Measurements from ENCODE around the gene CUBN. TPM values are rescaled to one million over a fixed set of nuclear protein-coding genes. Genes with fewer than 3 reads are reported as not detected.

CUBN gene
- polyA plus RNA-seq, 1 experiment = 0.76 TPM

GRCh38 chr10:17076626-17077345, 52.8 kb downstream of the CUBN start:
- DNase-seq (ENCODE audit: low read depth, low spot score) = no peak
- CTCF ChIA-PET = interaction anchor here (0.7 kb wide), 1 partner anchor 151 kb away, joined by 3 read pairs; no protein-coding TSS in a partner anchor
- TF ChIP-seq CTCF (IDR thresholded peaks at IDR 0.05; ENCODE audit: low read depth, low read length) = no peak
- no peaks in the 10 kb centered on the region for H3K27me3 ChIP-seq (ENCODE audit: control insufficient read depth, insufficient read depth, low read length)
- POLR2A ChIA-PET = interaction anchor here (0.7 to 0.9 kb wide), 2 partner anchors 14 to 152 kb away, joined by 3 to 6 read pairs; no protein-coding TSS in a partner anchor
- H3K27ac ChIP-seq (ENCODE audit: low read depth, low read length) = no peak overlapping the region
- no peak overlapping the region for H3K4me3 ChIP-seq (ENCODE audit: low read depth, low read length)
- H3K9me3 ChIP-seq (ENCODE audit: control insufficient read depth, insufficient read depth, low read length) = no peaks in the 10 kb centered on the region

GRCh38 chr10:17075533-17076359, 53.9 kb downstream of the CUBN start:
- CTCF ChIA-PET = interaction anchor here (0.6 kb wide), 1 partner anchor 185 kb away, joined by 4 read pairs; no protein-coding TSS in a partner anchor
- no peak overlapping the region for H3K4me3 ChIP-seq (ENCODE audit: low read depth, low read length)
- POLR2A ChIA-PET = interaction anchor here (0.6 to 1.5 kb wide), 6 partner anchors 16 to 154 kb away, joined by 3 to 6 read pairs (median 4); partner anchors contain the start of gene TRDMT1

GRCh38 chr10:17074541-17074847, 55.1 kb downstream of the CUBN start:
- Histone ChIP-seq H3K27me3 (ENCODE audit: control insufficient read depth, insufficient read depth, low read length) (no peaks in the 10 kb centered on the region), H3K27ac (ENCODE audit: low read depth, low read length) (no peak overlapping the region), H3K9me3 (ENCODE audit: control insufficient read depth, insufficient read depth, low read length) (no peaks in the 10 kb centered on the region), H3K4me3 (ENCODE audit: low read depth, low read length) (no peak overlapping the region)
- POLR2A ChIA-PET = interaction anchor here (1.5 kb wide), 1 partner anchor 155 kb away, joined by 6 read pairs; no protein-coding TSS in a partner anchor
- CTCF ChIA-PET = no interaction called here
- no peak for DNase-seq (ENCODE audit: low read depth, low spot score)
- TF ChIP-seq CTCF (IDR thresholded peaks at IDR 0.05; ENCODE audit: low read depth, low read length) = no peak

More at GRCh38 chr10:17075533-17076359, 53.9 kb downstream of the CUBN start:
- H3K27me3 ChIP-seq (ENCODE audit: control insufficient read depth, insufficient read depth, low read length) = no peaks in the 10 kb centered on the region
- no peaks in the 10 kb centered on the region for H3K9me3 ChIP-seq (ENCODE audit: control insufficient read depth, insufficient read depth, low read length)
- H3K27ac ChIP-seq (ENCODE audit: low read depth, low read length) = peak overlapping the region; percentile 74
- no peak for TF ChIP-seq CTCF (IDR thresholded peaks at IDR 0.05; ENCODE audit: low read depth, low read length)
- peak; percentile 78 for DNase-seq (ENCODE audit: low read depth, low spot score)

- POLR2A ChIA-PET = no interaction called here
- Histone ChIP-seq H3K9me3 (ENCODE audit: control insufficient read depth, insufficient read depth, low read length) (no peaks in the 10 kb centered on the region), H3K27ac (ENCODE audit: low read depth, low read length) (no peak overlapping the region), H3K27me3 (ENCODE audit: control insufficient read depth, insufficient read depth, low read length) (no peaks in the 10 kb centered on the region), H3K4me3 (ENCODE audit: low read depth, low read length) (no peak overlapping the region)
- DNase-seq (ENCODE audit: low read depth, low spot score) = no peak
- CTCF ChIA-PET = no interaction called here
- no peak for TF ChIP-seq CTCF (IDR thresholded peaks at IDR 0.05; ENCODE audit: low read depth, low read length)
Observed at GRCh38 chr10:17073725-17074540, 55.7 kb downstream of the CUBN start.
